Measurements from ENCODE around the gene SASS6.

SASS6 gene

DNA sequence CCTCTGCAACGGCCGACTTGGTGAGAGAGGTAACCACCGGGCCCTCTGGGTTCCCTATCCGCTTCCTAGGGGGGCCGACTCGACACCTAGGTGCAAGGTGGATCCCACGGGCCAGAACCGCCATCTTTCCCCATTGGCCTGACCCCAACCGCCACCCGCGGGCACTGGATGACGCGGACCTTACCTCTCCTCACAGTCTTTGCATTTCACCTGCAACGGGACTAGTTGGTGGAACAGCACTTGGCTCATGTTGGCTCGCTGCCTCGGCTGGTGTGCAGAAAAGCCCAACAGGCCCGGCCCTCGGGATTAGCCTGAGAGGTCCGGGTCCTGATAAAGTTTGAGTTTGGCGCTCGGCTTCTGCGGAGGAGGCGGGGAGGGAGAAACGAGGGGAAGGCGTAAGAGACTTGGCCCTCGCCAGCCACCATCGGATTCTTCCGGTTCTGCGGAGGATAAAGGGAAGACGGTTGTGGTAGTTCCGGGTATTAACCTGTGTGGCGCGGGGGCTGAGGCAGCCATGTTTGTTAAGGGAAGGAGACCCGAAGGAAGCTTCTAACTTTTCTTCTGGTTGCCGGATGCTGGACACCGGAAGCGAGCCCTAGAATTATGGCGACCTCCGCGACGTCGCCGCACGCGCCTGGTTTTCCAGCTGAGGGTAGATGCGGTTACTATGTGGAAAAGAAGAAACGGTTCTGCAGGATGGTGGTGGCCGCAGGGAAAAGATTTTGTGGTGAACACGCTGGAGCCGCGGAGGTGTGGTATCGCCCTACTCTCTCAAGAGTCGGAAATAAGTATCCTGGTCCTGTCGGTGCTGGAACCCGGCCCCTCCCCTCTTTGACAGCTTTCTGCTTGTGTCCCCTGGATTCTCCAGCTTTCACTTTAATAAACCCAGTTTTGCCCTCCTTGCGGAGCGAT, at the start of gene SASS6, which contains the start of gene TRMT13:
TSS of gene SASS6 (minus strand) at position 365 of the 912 bp plus-strand sequence. CDS start at position 249, 116 bp downstream.
TSS of gene TRMT13 (plus strand) at position 598 of the 912 bp plus-strand sequence. CDS start at position 604, 6 bp downstream.
- DNase-seq (ENCODE audit: low spot score) = peak; percentile 88
- no peak for TF ChIP-seq CTCF (IDR thresholded peaks at IDR 0.05; ENCODE audit: borderline replicate concordance, control extremely low read depth, extremely low read depth, insufficient read depth, missing control alignments)
- in situ Hi-C loops (cut with MboI; ENCODE audit: low sequenced_read_pairs, unreplicated experiment) = loop anchor here (10.0 kb wide), 1 partner anchor 318 kb away; no protein-coding TSS in a partner anchor

GRCh38 chr1:100178091-100178490, 45.4 kb upstream of the SASS6 start, which contains the start of gene LRRC39:
Gene LRRC39 (minus strand): TSS chr1:100178256. CDS start chr1:100168516, 9,740 bp downstream.
- DNase-seq (ENCODE audit: low spot score) = no peak
- in situ Hi-C loops (cut with MboI; ENCODE audit: low sequenced_read_pairs, unreplicated experiment) = no loop called here
- no peak for TF ChIP-seq CTCF (IDR thresholded peaks at IDR 0.05; ENCODE audit: borderline replicate concordance, control extremely low read depth, extremely low read depth, insufficient read depth, missing control alignments)

DNA sequence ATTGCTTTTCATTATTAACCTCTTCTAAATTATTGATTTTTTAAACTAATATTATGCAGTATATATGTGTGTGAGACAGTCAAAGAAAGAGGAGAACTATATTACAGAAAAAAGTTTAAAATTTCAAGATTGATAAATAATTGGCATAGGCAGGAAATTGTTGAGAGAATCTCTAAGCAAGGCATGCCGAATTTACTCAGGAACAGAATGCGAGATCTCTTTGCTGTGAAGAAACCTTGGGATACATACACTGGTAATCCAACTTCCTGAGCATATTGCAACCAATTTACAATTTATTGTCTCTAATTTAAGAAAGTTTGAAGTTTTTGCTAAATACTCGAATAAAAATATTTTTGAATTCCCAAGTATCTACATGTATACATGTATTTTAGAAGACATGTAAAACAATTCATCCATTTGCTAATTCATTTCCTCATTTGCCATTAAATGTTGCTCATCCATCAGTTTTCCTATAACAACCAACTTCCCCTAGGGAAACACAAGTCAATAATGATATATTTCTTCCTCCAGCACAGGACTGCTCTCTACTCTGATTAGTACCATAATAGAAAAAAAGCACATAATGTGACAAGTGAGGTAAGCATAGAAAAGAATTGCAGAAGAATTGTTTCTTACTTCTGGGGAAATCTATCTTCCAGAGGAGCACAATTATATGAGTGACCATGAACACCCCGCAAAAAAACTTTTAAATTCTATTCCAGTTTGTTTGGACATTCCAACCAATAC, 44.7 kb upstream of the SASS6 start:
- in situ Hi-C loops (cut with MboI; ENCODE audit: low sequenced_read_pairs, unreplicated experiment) = no loop called here
- no peak for DNase-seq (ENCODE audit: low spot score)
- TF ChIP-seq CTCF (IDR thresholded peaks at IDR 0.05; ENCODE audit: borderline replicate concordance, control extremely low read depth, extremely low read depth, insufficient read depth, missing control alignments) = no peak

GRCh38 chr1:100168051-100168450, 35.3 kb upstream of the SASS6 start:
- no peak for DNase-seq (ENCODE audit: low spot score)
- TF ChIP-seq CTCF (IDR thresholded peaks at IDR 0.05; ENCODE audit: borderline replicate concordance, control extremely low read depth, extremely low read depth, insufficient read depth, missing control alignments) = no peak
- in situ Hi-C loops (cut with MboI; ENCODE audit: low sequenced_read_pairs, unreplicated experiment) = no loop called here

- in situ Hi-C loops (cut with MboI; ENCODE audit: low sequenced_read_pairs, unreplicated experiment) = no loop called here
- no peak for DNase-seq (ENCODE audit: low spot score)
- TF ChIP-seq CTCF (IDR thresholded peaks at IDR 0.05; ENCODE audit: borderline replicate concordance, control extremely low read depth, extremely low read depth, insufficient read depth, missing control alignments) = no peak
Measured at GRCh38 chr1:100164702-100165101, 32.0 kb upstream of the SASS6 start.

- no peak for DNase-seq (ENCODE audit: low spot score)
- TF ChIP-seq CTCF (IDR thresholded peaks at IDR 0.05; ENCODE audit: borderline replicate concordance, control extremely low read depth, extremely low read depth, insufficient read depth, missing control alignments) = no peak
- in situ Hi-C loops (cut with MboI; ENCODE audit: low sequenced_read_pairs, unreplicated experiment) = no loop called here
Measured at GRCh38 chr1:100164216-100164615, 31.5 kb upstream of the SASS6 start.
